Activated CD4-positive, alpha-beta T cell treated with anti-CD3 and anti-CD28 coated beads, Interleukin-2, amount 10 ng/mL, durations not matched to agents 24 days and 14 days (primary cell): ENCODE data around the gene SLX4IP. TPM values are rescaled to one million over a fixed set of nuclear protein-coding genes. Genes with fewer than 3 reads are reported as not detected.

Experiments
- DNase-seq: peaks from one replicate; pipeline ENCODE4 v3.0.0; 2022
- H3K27ac Mint-ChIP-seq: one replicate; pipeline ENCODE4 v1.8.0; 2022; ENCODE audit warnings: mild to moderate bottlenecking, mixed read lengths
- H3K27me3 Mint-ChIP-seq: one replicate; pipeline ENCODE4 v1.8.0; 2022; ENCODE audit warnings: mixed read lengths
- H3K36me3 Mint-ChIP-seq: one replicate; pipeline ENCODE4 v1.8.0; 2022; ENCODE audit warnings: low read depth, mild to moderate bottlenecking, mixed read lengths
- H3K4me1 Mint-ChIP-seq: one replicate; pipeline ENCODE4 v1.8.0; 2021; ENCODE audit warnings: mixed read lengths
- H3K4me3 Mint-ChIP-seq: one replicate; pipeline ENCODE4 v1.8.0; 2022; ENCODE audit warnings: mild to moderate bottlenecking, moderate library complexity, mixed read lengths
- H3K9me3 Mint-ChIP-seq: one replicate; pipeline ENCODE4 v1.8.0; 2021; ENCODE audit warnings: mixed read lengths
- intact Hi-C: fragments of 100-400 bp; cut with micrococcal nuclease; formaldehyde crosslinking; loops from one replicate; pipeline ENCODE4 v1.15.1; 2023
- total RNA-seq: library from RNA; stranded (reverse); gene quantifications from 2 replicates; pipeline ENCODE4 v1.2.3, GENCODE V29; 2022

SLX4IP gene
- total RNA-seq, 1 donor from 2014 or later = 6.6 TPM

DNA sequence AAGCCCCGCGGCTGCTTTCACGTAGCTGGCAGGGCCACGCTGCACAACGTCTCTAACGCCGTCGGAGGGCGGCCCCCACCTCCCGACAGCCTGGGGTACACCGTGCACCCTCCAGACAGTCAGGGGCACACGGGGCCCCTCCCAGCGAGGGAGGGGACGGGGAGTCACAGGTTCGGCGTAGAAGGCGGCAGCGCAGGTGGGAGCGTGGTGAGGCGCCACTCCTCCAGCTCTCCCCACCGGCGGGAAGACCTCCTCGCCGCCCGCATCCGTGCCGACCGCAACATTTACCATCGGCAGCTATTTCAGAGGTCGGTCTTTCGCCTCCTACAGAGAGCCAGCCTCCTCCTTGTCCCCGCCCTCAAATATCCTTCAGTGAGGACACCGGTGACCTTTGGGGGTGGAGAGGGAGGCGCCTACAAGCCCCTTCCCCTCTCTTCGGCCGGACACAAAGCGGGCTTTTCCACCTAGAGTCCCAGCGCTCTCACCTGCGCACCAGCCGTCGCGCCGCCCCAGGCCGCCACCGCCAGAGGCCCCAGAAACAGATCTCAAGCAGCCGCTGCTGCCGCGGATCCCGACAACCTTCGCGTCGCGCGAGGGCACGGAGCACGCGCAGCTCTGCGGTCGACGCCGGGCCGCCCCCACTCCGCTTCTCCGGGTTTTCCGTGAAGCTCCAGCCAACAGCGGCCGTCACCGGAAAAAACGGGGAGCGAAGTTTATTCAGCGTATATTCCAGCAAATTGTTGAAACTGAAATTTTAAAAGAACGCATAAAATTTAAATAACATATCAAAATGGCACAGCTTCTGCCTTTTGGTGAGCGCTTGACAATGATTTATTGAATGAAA, 1.3 kb upstream of the SLX4IP start, which contains the start of gene MKKS:
TSS of gene MKKS (minus strand) at position 600 of the 844 bp plus-strand sequence. CDS start 20,708 bp downstream, outside the sequence.
- Mint-ChIP-seq H3K36me3 (peaks cover 8% of the 10 kb centered on the region), H3K9me3 (no peaks in the 10 kb centered on the region), H3K4me1 (peaks cover 42% of the 10 kb centered on the region), H3K4me3 (peak within 1 kb of the TSS; percentile 92), H3K27me3 (no peaks in the 10 kb centered on the region), H3K27ac (peak within 1 kb of the TSS; percentile 98)
- peak; percentile 96 for DNase-seq
- intact Hi-C loops = loop anchor here (1.0 to 2.0 kb wide), 7 partner anchors 30 to 239 kb away; partner anchors contain the start of genes JAG1 and SNAP25

GRCh38 chr20:10434467-10434831, 656 bp upstream of the SLX4IP start:
- no peaks in the 10 kb centered on the region for H3K27me3 Mint-ChIP-seq
- peaks cover 8% of the 10 kb centered on the region for H3K36me3 Mint-ChIP-seq
- H3K9me3 Mint-ChIP-seq = no peaks in the 10 kb centered on the region
- intact Hi-C loops = loop anchor here (1.0 to 2.0 kb wide), 7 partner anchors 30 to 238 kb away; partner anchors contain the start of genes JAG1 and SNAP25
- H3K4me3 Mint-ChIP-seq = peak overlapping the region; percentile 92
- peaks cover 36% of the 10 kb centered on the region for H3K4me1 Mint-ChIP-seq
- peak; percentile 93 for DNase-seq
- H3K27ac Mint-ChIP-seq = peak overlapping the region; percentile 98

GRCh38 chr20:10436053-10436699, 1.1 kb downstream of the SLX4IP start:
- H3K27ac Mint-ChIP-seq = peak overlapping the region; percentile 29
- DNase-seq = no peak
- peak overlapping the region; percentile 92 for H3K4me3 Mint-ChIP-seq
- peaks cover 8% of the 10 kb centered on the region for H3K36me3 Mint-ChIP-seq
- H3K4me1 Mint-ChIP-seq = peaks cover 32% of the 10 kb centered on the region
- H3K9me3 Mint-ChIP-seq = no peaks in the 10 kb centered on the region
- H3K27me3 Mint-ChIP-seq = no peaks in the 10 kb centered on the region
- intact Hi-C loops = no loop called here

GRCh38 chr20:10438217-10438616, 3.1 kb downstream of the SLX4IP start:
- Mint-ChIP-seq H3K36me3 (peaks cover 5% of the 10 kb centered on the region), H3K27me3 (no peaks in the 10 kb centered on the region), H3K4me1 (peaks cover 20% of the 10 kb centered on the region), H3K4me3 (peak overlapping the region; percentile 1), H3K9me3 (no peaks in the 10 kb centered on the region), H3K27ac (no peak overlapping the region)
- intact Hi-C loops = no loop called here
- no peak for DNase-seq

DNA sequence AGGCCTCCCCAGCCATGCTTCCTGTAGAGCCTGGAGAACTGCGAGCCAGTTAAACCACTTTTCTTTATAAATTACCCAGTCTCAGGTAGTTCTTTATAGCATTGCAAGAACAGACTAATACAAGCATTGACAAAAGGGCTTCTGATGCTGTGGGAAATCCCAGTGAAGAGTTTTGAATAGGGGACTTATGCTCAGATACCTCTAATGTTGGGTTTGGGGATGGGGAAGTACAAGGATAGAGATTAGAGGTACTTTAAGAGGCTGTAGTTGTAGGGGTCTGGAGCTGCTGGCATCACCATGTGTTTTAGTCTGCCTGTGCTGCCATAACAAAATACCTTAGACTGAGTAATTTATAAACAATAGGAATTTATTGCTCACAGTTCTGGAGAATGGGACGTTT, 8.8 kb downstream of the SLX4IP start:
- H3K36me3 Mint-ChIP-seq = no peaks in the 10 kb centered on the region
- intact Hi-C loops = no loop called here
- H3K27me3 Mint-ChIP-seq = no peaks in the 10 kb centered on the region
- DNase-seq = no peak
- H3K27ac Mint-ChIP-seq = peak overlapping the region; percentile 54
- no peaks in the 10 kb centered on the region for H3K9me3 Mint-ChIP-seq
- peaks cover 21% of the 10 kb centered on the region for H3K4me1 Mint-ChIP-seq
- no peak overlapping the region for H3K4me3 Mint-ChIP-seq

DNA sequence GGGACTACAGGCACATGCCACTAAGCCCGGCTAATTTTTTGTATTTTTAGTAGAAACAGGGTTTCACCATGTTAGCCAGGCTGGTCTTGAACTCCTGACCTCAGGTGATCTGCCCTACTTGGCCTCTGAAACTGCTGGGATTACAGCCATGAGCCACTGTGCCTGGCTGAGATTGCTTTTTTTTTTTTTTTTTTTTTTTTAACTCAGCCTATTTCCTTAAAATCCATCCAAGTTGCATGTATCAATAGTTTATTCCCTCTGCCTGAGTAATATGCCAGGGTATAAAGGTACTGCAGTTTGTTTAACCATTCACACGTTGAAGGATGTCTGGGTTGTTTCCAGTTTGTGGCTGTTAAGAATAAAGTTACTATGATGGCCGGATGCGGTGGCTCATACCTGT, 10.7 kb downstream of the SLX4IP start:
- Mint-ChIP-seq H3K36me3 (no peaks in the 10 kb centered on the region), H3K4me1 (peaks cover 24% of the 10 kb centered on the region), H3K9me3 (no peaks in the 10 kb centered on the region), H3K27ac (no peak overlapping the region), H3K27me3 (no peaks in the 10 kb centered on the region), H3K4me3 (no peak overlapping the region)
- intact Hi-C loops = loop anchor here (2.0 kb wide), 1 partner anchor 73 kb away; no protein-coding TSS in a partner anchor
- DNase-seq = no peak

DNA sequence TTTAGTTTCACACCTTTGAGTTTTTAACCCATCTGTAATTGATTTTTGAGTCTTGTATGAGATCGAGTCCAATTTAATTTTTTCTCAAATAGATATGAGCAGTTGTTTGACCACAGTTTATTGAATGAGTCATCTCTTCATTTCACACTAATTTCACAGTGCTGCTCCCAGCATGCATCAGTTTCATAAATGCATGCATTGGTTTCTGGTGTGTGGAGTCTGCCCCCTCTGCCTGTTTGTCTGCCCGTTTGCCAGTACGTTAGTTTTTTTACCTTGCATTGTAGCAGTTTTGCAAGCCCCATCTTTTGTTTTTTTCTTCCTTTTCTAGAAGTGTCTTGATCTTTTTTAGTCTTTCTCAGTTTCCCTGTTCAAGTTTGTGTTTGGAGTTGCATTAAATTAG, 11.9 kb downstream of the SLX4IP start:
- intact Hi-C loops = loop anchor here (1.0 to 2.0 kb wide), 2 partner anchors 12 to 72 kb away; partner anchors contain the start of gene SLX4IP
- Mint-ChIP-seq H3K27ac (peak overlapping the region; percentile 76), H3K27me3 (no peaks in the 10 kb centered on the region), H3K9me3 (no peaks in the 10 kb centered on the region), H3K36me3 (peaks cover 1% of the 10 kb centered on the region), H3K4me3 (peak overlapping the region; percentile 65), H3K4me1 (peaks cover 25% of the 10 kb centered on the region)
- DNase-seq = peak; percentile 82

DNA sequence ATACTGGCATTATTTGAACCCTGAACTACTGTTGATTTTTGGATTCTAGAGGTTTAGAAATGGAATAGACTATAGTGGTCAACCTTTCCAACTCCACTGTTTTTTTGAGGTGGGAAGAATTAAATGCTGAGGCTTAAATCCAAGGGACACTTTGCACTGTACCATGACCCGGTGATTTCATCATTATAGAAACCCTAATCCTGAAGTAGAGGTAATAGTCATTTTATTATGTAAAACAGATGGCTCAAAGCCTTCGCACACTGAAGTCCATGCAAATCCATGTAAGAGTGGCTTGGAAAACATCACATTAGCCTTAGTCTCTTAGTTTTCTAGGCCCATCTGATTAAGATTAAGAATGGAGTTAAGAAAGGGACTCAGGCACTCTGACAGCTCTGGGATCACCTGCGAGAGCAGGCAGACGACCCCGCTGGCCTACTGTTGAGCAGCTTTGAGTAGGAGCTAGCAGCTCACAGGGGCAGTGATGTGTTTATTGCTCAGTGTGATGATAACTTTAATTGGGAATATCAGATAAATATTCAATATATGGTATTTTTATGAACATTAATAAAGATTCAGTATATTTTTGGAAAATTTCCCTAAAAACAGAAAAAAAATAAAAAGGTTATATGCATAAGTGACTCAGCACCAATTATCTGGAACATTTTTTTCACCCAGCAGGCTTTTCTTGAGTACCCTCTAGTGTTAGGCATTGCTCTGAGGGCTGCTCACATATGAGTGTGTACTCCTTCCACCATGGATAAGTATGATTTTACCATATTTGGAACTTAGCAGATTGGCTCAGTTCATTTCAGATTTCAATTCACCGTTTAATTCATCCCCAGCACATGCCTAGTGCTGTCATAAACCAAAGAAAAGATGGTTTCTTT, 13.4 kb downstream of the SLX4IP start:
- H3K36me3 Mint-ChIP-seq = peaks cover 7% of the 10 kb centered on the region
- no peak overlapping the region for H3K4me3 Mint-ChIP-seq
- DNase-seq = no peak
- peaks cover 33% of the 10 kb centered on the region for H3K4me1 Mint-ChIP-seq
- peak overlapping the region; percentile 27 for H3K27ac Mint-ChIP-seq
- H3K9me3 Mint-ChIP-seq = no peaks in the 10 kb centered on the region
- H3K27me3 Mint-ChIP-seq = no peaks in the 10 kb centered on the region
- intact Hi-C loops = no loop called here

GRCh38 chr20:10449270-10449669, 14.2 kb downstream of the SLX4IP start:
- intact Hi-C loops = no loop called here
- Mint-ChIP-seq H3K27ac (no peak overlapping the region), H3K4me3 (no peak overlapping the region), H3K27me3 (no peaks in the 10 kb centered on the region), H3K4me1 (peaks cover 37% of the 10 kb centered on the region), H3K36me3 (peaks cover 7% of the 10 kb centered on the region), H3K9me3 (no peaks in the 10 kb centered on the region)
- DNase-seq = no peak

DNA sequence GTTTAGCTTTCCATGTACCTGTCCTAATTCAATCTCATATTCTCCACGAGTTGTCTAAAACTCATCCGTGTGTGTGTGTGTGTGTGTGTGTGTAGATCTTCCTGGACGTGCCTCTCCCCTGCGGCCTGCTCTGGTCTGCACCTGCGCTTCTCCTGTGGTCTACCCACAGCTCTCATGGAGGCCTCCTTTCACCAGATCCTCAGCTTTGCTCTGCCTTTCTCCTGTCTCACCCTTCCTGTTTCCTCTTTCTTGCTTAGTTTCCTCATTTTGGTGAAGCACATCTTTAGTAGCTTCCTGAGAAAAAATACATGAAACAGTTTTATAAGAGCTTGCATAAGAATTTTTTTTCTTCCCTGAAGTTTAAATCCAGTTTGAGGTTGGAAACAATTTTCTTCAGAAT, 18.1 kb downstream of the SLX4IP start:
- intact Hi-C loops = no loop called here
- H3K4me1 Mint-ChIP-seq = peaks cover 22% of the 10 kb centered on the region
- peaks cover 14% of the 10 kb centered on the region for H3K36me3 Mint-ChIP-seq
- no peaks in the 10 kb centered on the region for H3K27me3 Mint-ChIP-seq
- no peaks in the 10 kb centered on the region for H3K9me3 Mint-ChIP-seq
- peak overlapping the region; percentile 38 for H3K4me3 Mint-ChIP-seq
- H3K27ac Mint-ChIP-seq = peak overlapping the region; percentile 70
- peak; percentile 81 for DNase-seq

DNA sequence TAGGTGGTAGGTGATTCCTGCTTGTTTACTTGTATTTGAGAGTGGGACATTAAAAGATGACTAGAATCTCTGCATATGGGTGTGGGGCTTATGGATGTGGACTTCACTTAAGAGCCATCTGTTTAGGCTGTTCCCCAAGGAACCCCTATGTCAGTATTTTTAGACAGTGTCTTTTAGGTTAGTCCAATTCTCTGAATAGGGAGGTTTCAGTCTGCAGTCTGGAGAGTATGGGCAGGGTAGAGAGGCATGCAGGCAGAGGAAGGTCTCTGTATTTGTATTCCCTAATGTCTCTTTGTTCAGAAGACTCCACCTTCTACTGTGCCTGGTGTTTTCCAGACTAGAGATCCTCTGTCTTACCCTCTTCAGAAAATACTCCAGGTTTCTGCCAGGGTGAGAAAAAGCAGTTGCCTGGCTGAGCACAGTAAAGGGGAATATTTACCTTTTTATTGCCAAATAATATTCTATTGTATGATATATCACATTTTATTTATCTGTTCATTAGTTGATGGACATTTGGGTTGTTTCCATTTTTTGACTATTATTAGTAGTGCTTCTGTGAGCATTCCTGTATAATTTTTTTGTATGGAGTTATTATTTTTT, 19.1 kb downstream of the SLX4IP start:
- Mint-ChIP-seq H3K4me3 (peak overlapping the region; percentile 8), H3K36me3 (peaks cover 23% of the 10 kb centered on the region), H3K27me3 (no peaks in the 10 kb centered on the region), H3K27ac (peak overlapping the region; percentile 10), H3K9me3 (peaks cover under 1% of the 10 kb centered on the region), H3K4me1 (peaks cover 20% of the 10 kb centered on the region)
- intact Hi-C loops = no loop called here
- DNase-seq = no peak

DNA sequence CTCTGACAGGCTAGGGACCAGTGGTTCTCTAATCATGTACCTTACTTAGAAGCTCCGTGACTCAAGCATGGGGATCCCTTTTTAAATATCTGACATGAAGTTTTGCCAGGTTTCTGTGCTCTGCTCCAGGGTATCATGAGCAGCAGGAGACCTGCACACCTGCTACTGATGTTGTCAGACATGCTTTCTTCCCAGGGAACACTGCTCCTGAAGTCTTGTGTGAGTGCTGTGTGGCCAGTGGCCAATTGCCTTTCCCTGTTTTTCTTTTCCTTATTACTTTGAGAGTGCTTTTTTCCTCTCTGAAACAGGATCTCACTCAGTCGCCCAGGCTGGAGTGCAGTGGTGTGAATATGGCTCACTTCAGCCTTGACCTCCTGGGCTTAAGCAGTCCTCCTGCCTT, 26.4 kb downstream of the SLX4IP start:
- peak; percentile 35 for DNase-seq
- Mint-ChIP-seq H3K27ac (no peak overlapping the region), H3K4me3 (no peak overlapping the region), H3K4me1 (peaks cover 13% of the 10 kb centered on the region), H3K9me3 (peaks cover 27% of the 10 kb centered on the region), H3K27me3 (no peaks in the 10 kb centered on the region), H3K36me3 (peaks cover 43% of the 10 kb centered on the region)
- intact Hi-C loops = no loop called here

GRCh38 chr20:10462516-10462915, 27.4 kb downstream of the SLX4IP start:
- Mint-ChIP-seq H3K27me3 (no peaks in the 10 kb centered on the region), H3K27ac (no peak overlapping the region), H3K4me3 (no peak overlapping the region), H3K9me3 (peaks cover 27% of the 10 kb centered on the region), H3K36me3 (peaks cover 38% of the 10 kb centered on the region), H3K4me1 (peaks cover 13% of the 10 kb centered on the region)
- intact Hi-C loops = no loop called here
- DNase-seq = no peak
